ENCODE results near the gene PNPT1. TPM values are rescaled to one million over a fixed set of nuclear protein-coding genes. Genes with fewer than 3 reads are reported as not detected.

The PNPT1 gene
- polyA plus RNA-seq, 2 of the 4 experiments (the other 2 are of a cell fraction), result 49.6 to 65.9 TPM

DNA sequence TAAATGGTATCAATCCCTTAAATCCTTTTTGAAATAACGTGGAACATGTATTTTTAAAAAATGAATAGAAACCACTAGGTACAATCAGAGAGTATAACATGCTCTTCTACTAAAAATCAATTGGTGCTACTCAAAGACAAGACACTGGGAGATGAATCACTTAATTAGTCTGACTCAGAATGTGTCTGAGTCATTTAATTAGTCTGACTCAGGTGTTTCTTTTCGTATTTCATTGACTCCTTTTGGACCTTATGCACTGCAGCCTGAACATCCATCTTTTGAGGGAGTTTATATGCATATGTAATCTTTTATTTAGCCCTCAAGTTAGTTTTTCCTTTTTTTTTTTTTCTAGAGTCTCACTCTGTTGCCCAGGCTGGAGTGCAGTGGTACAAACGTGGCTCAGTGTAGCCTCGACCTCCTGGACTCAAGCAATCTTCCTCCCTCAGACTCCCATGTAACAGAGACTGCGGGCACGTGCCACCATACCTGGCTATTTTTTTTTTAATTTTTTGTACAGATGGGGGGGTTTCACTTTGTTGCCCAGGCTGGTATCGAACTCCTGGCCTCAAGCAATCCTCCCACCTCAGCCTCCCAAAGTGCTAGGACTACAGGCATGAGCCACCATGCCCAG lies 102.7 kb downstream of the PNPT1 start:
- POLR2A ChIA-PET, result no interaction called here
- H3K4me2 ChIP-seq, result peak overlapping the region; percentile 15; the same call in 2 of the 3 replicates
- peak overlapping the region in 1 of 2 experiments; percentile 36; a peak in 2 of 6 replicates for H3K27ac ChIP-seq
- ATAC-seq, result no peak; a peak in 2 of 6 replicates
- H3K9me3 ChIP-seq, result no peaks in the 10 kb centered on the region
- H3K4me1 ChIP-seq, result peaks cover 21% of the 10 kb centered on the region; the same call in 2 of the 3 replicates
- no peak overlapping the region for H3K4me3 ChIP-seq
- CTCF ChIA-PET, result interaction anchor here (1.6 kb wide), 1 partner anchor 11 kb away, joined by 4 read pairs; no protein-coding TSS in a partner anchor
- TF ChIP-seq EHMT2 (IDR thresholded peaks at IDR 0.05; ENCODE audit: low read depth) (no peak), MAFK (IDR thresholded peaks at IDR 0.05; ENCODE audit: partially characterized antibody) (peak; percentile 40), FOSL2 (IDR thresholded peaks at IDR 0.05) (peak; percentile 62), FOSL2 (CRISPR knock-in tag; IDR thresholded peaks at IDR 0.05) (peak; percentile 85), SMC3 (IDR thresholded peaks at IDR 0.05) (no peak), JUNB (IDR thresholded peaks at IDR 0.05) (peak; percentile 48; the same call in 1 of the 2 replicates)
- DNase-seq (ENCODE audit: low read depth in 1 of 2, low spot score in 1 of 2), result peak; percentile 14 to 24
- WGBS (ENCODE audit: missing lambda C conversion rate), result 61% methylated on average over 7 of the region's 7 CpGs
- peak; percentile 84 for FAIRE-seq

DNA sequence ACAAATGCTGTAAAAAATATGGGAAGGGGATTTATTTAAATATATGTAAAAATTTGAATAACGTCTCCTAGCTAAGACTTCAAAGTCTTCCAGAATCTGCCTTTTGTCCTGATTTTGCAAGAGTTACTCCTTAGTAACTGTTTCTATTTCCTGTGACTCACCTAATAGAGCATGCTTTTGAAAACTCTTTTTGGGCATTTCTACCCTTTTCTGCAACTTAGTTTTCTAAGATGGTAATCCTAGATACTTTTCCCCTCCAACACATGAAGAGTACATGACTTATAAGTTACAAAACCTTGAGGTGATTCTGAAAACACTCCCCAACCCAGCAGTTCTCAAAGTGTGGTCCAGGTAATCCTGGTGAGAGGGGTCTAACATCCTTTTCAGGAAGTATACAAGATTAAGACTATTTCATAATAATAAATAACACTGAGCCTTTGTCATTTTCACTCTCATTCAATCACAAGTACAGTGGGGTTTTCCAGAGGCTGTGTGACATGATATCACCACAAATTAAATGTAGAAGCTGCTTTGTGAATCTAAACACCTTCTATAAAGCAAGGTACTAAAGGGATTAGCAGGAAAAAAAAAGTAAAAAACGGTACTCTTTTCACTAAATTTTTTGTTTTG lies 108.1 kb downstream of the PNPT1 start:
- no peak overlapping the region for H3K4me3 ChIP-seq
- CTCF ChIA-PET, result interaction anchor here (1.1 kb wide), 1 partner anchor 26 kb away, joined by 4 read pairs; no protein-coding TSS in a partner anchor
- FAIRE-seq, result peak; percentile 54

More for the DNA sequence above, 108.1 kb downstream of the PNPT1 start:
- POLR2A ChIA-PET, result no interaction called here
- WGBS (ENCODE audit: missing lambda C conversion rate), result 27% methylated on average over 2 of the region's 2 CpGs
- H3K27ac ChIP-seq, result peak overlapping the region; percentile 31 to 84; a peak in 5 of 6 replicates
- peak; percentile 65 to 75 for TF ChIP-seq CEBPB (IDR thresholded peaks at IDR 0.05)
- TF ChIP-seq SMC3 (IDR thresholded peaks at IDR 0.05), result no peak
- no peak for TF ChIP-seq FOSB (CRISPR knock-in tag; IDR thresholded peaks at IDR 0.05)
- TF ChIP-seq RFX5 (IDR thresholded peaks at IDR 0.05), result no peak
- no peak for TF ChIP-seq EHMT2 (IDR thresholded peaks at IDR 0.05; ENCODE audit: low read depth)
- TF ChIP-seq NFE2L2 (conservative IDR thresholded peaks at IDR 0.05; ENCODE audit: low read length), result no peak
- TF ChIP-seq RNF2 (IDR thresholded peaks at IDR 0.05; ENCODE audit: borderline replicate concordance, low read depth), result no peak
- no peak for TF ChIP-seq FOSL2 (IDR thresholded peaks at IDR 0.05)
- TF ChIP-seq FOSL2 (CRISPR knock-in tag; IDR thresholded peaks at IDR 0.05), result peak; percentile 55
- TF ChIP-seq POLR2AphosphoS2 (conservative IDR thresholded peaks at IDR 0.05; ENCODE audit: low read length), result no peak
- TF ChIP-seq, protein P1, sequence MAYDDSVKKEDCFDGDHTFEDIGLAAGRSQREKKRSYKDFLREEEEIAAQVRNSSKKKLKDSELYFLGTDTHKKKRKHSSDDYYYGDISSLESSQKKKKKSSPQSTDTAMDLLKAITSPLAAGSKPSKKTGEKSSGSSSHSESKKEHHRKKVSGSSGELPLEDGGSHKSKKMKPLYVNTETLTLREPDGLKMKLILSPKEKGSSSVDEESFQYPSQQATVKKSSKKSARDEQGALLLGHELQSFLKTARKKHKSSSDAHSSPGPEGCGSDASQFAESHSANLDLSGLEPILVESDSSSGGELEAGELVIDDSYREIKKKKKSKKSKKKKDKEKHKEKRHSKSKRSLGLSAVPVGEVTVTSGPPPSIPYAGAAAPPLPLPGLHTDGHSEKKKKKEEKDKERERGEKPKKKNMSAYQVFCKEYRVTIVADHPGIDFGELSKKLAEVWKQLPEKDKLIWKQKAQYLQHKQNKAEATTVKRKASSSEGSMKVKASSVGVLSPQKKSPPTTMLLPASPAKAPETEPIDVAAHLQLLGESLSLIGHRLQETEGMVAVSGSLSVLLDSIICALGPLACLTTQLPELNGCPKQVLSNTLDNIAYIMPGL (CRISPR knock-in tag; IDR thresholded peaks at IDR 0.05; ENCODE audit: borderline replicate concordance), result no peak
- 0 out of 2 replicates have a peak, but pooled peaks have one; percentile 38 for TF ChIP-seq HOXA7 (CRISPR knock-in tag; IDR thresholded peaks at IDR 0.05)
- TF ChIP-seq MAZ (IDR thresholded peaks at IDR 0.05; ENCODE audit: borderline replicate concordance, low read depth, low read length), result no peak
- no peak for TF ChIP-seq KDM1A (IDR thresholded peaks at IDR 0.05; ENCODE audit: low read depth)
- no peaks in the 10 kb centered on the region for H3K9me3 ChIP-seq
- peaks cover 36% of the 10 kb centered on the region for H3K4me1 ChIP-seq
- peak overlapping the region; percentile 72 for H3K4me2 ChIP-seq
- peak in 1 of 2 experiments; percentile 22 for DNase-seq (ENCODE audit: low read depth in 1 of 2, low spot score in 1 of 2)
- peak; percentile 72 to 73; a peak in 5 of 6 replicates for ATAC-seq

Other genes starting within 250 kb of the PNPT1 start
- 49.9 and 88.5 TPM in 2 replicates for gene CFAP36, start 174.1 kb downstream of the PNPT1 start, polyA plus RNA-seq (2011; rRNA removed)
- 58.2 to 64.6 TPM (median 58.4 TPM) in 3 replicates for gene CFAP36, start 174.1 kb downstream of the PNPT1 start, polyA plus RNA-seq (2017; fragmentation: RNase III; extraction: RNeasy Plus Mini Kit Qiagen cat#74134 plus additional on column Dnase treatment)
- gene PPP4R3B, start 76.2 kb downstream of the PNPT1 start, polyA plus RNA-seq (2011; rRNA removed), result 57.9 and 70.9 TPM in 2 replicates
- gene PPP4R3B, start 76.2 kb downstream of the PNPT1 start, polyA plus RNA-seq (2017; fragmentation: RNase III; extraction: RNeasy Plus Mini Kit Qiagen cat#74134 plus additional on column Dnase treatment), result 33.5 to 35.3 TPM (median 34.6 TPM) in 3 replicates
- gene EFEMP1, start 229.9 kb upstream of the PNPT1 start, polyA plus RNA-seq (2011; rRNA removed), result 54.6 and 59.2 TPM in 2 replicates
- 48.5 to 66.6 TPM (median 49.0 TPM) in 3 replicates for gene EFEMP1, start 229.9 kb upstream of the PNPT1 start, polyA plus RNA-seq (2017; fragmentation: RNase III; extraction: RNeasy Plus Mini Kit Qiagen cat#74134 plus additional on column Dnase treatment)

Measured in A549 (cell line).